Measurements from ENCODE around the gene FOXP1.

DNA sequence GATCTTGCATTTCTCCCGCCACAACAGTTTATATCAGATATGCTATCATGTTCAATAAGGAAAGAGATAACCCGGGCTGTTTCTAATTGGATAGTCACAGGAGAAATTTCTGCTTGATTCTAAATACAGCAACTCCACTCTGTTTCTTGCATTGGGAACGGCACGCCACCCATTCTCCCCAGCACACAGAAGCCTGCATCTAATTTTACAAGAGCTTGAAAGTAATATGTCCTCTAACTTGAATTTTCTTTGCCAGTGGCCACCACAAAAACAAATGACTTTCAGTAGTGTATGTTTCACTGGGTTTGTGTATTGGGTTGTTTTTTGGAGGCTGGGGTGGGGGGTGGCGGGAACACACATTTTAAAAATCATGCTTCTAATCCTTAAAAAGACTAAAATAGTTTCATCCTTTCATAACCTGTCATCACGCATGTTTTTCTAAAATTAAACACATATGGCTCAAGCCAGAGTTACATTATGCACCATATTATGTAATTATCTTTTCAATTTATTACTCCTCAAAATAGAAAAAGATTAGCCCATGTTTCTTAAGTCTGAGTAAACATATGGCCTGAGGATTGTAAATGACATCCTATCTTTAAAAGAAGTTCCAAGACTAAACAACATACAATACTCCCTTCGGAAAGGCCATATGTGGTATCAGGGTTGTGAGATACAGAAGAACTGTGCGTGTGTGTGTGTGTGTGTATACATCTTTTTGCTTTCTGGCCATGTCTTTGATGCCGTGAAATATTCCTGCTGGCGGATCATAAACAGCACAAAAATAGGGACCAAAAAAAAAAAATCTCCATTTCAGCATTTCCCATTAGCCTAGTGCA lies 176.3 kb downstream of the FOXP1 start:
- TF ChIP-seq, protein P1, sequence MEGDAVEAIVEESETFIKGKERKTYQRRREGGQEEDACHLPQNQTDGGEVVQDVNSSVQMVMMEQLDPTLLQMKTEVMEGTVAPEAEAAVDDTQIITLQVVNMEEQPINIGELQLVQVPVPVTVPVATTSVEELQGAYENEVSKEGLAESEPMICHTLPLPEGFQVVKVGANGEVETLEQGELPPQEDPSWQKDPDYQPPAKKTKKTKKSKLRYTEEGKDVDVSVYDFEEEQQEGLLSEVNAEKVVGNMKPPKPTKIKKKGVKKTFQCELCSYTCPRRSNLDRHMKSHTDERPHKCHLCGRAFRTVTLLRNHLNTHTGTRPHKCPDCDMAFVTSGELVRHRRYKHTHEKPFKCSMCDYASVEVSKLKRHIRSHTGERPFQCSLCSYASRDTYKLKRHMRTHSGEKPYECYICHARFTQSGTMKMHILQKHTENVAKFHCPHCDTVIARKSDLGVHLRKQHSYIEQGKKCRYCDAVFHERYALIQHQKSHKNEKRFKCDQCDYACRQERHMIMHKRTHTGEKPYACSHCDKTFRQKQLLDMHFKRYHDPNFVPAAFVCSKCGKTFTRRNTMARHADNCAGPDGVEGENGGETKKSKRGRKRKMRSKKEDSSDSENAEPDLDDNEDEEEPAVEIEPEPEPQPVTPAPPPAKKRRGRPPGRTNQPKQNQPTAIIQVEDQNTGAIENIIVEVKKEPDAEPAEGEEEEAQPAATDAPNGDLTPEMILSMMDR (IDR thresholded peaks at IDR 0.05; ENCODE audit: low read length): no peak
- no peak for TF ChIP-seq EZH2 (IDR thresholded peaks at IDR 0.05; ENCODE audit: borderline replicate concordance, low read length)
